H1 (cell line): Measurements from ENCODE around the gene SMIM24. TPM values are rescaled to one million over a fixed set of nuclear protein-coding genes. Genes with fewer than 3 reads are reported as not detected.

Experiments used
- CTCF ChIA-PET: fragments of 300-600 bp; sonication (Branson Sonifier 250); formaldehyde crosslinking; loops from one replicate; lab custom pipeline; 2021; ENCODE audit not compliant: partially characterized antibody; lab: Charles Lee
- POLR2A ChIA-PET: fragments of 300-600 bp; sonication (Branson Sonifier 250); formaldehyde crosslinking; loops from one replicate; lab custom pipeline; 2021; ENCODE audit warnings: inconsistent platforms; ENCODE audit not compliant: partially characterized antibody; lab: Charles Lee
- DNase-seq, 2 experiments: peaks; one replicate each; pipeline versions ENCODE4 v3.0.0 to v3.0.0-alpha.2; 2010 to 2022; ENCODE audit warnings: low spot score in 2 of 2, low read depth in 1 of 2, mixed read lengths in 1 of 2
- FAIRE-seq: peaks from 2 replicates; lab custom pipeline; 2011; peaks lifted over from hg19 to GRCh38; lab: Jason Lieb, UNC
- H2AFZ ChIP-seq: 2 replicates; pipeline ENCODE4 v1.8.1; 2012; ENCODE audit warnings: low read length, inconsistent platforms
- H2AK5ac ChIP-seq: 2 replicates; pipeline ENCODE4 v1.6.1; 2013; ENCODE audit warnings: low read depth, low read length
- H2BK120ac ChIP-seq: replicated peaks from 2 replicates; pipeline ENCODE3; 2013; ENCODE audit warnings: low read depth, low read length, inconsistent platforms
- H2BK12ac ChIP-seq: 2 replicates; pipeline ENCODE4 v1.6.1; 2013; ENCODE audit warnings: low read depth, low read length
- H2BK15ac ChIP-seq: 2 replicates; pipeline ENCODE4 v1.6.1; 2013; ENCODE audit warnings: low read length
- H2BK20ac ChIP-seq: 2 replicates; pipeline ENCODE4 v1.6.1; 2013; ENCODE audit warnings: low read length
- H2BK5ac ChIP-seq: 2 replicates; pipeline ENCODE4 v1.6.1; 2013; ENCODE audit warnings: low read depth, low read length
- H3K14ac ChIP-seq: 2 replicates; pipeline ENCODE4 v1.6.1; 2013; ENCODE audit warnings: inconsistent platforms; ENCODE audit not compliant: insufficient read length
- H3K18ac ChIP-seq: 2 replicates; pipeline ENCODE4 v1.6.1; 2013; ENCODE audit warnings: low read length; ENCODE audit errors: extremely low read depth
- H3K23ac ChIP-seq: 2 replicates; pipeline ENCODE4 v1.6.1; 2013; ENCODE audit warnings: inconsistent platforms; ENCODE audit not compliant: insufficient read length
- H3K23me2 ChIP-seq: 2 replicates; pipeline ENCODE4 v1.6.1; 2013; ENCODE audit warnings: low read depth, low read length
- H3K27ac ChIP-seq: 2 replicates; pipeline ENCODE4 v1.6.1; 2011; ENCODE audit warnings: low read depth, low read length, inconsistent platforms
- H3K27me3 ChIP-seq, 4 experiments: replicated peaks in 1 of 4; 1 replicate in 1 of 4; 2 replicates in 3 of 4; pipeline versions ENCODE4 v1.6.1 to v1.8.1; 2011 to 2013; ENCODE audit warnings: low read length in 3 of 4, mild to moderate bottlenecking in 3 of 4, inconsistent platforms in 2 of 4, mixed read lengths in 2 of 4, moderate library complexity in 1 of 4; ENCODE audit not compliant: control insufficient read depth in 3 of 4, insufficient read depth in 3 of 4; ENCODE audit errors: extremely low read depth in 1 of 4
- H3K36me3 ChIP-seq, 4 experiments: 2 replicates each; pipeline versions ENCODE4 v1.6.1 to v1.8.1; 2011 to 2013; ENCODE audit warnings: mild to moderate bottlenecking in 4 of 4, low read length in 3 of 4, moderate library complexity in 2 of 4, control low read depth in 1 of 4, inconsistent platforms in 1 of 4; ENCODE audit not compliant: insufficient read depth in 4 of 4, control insufficient read depth in 2 of 4
- H3K4ac ChIP-seq: replicated peaks from 2 replicates; pipeline ENCODE3; 2013; ENCODE audit warnings: low read length, low read depth, mixed read lengths, inconsistent platforms; ENCODE audit not compliant: insufficient read length
- H3K4me1 ChIP-seq, 4 experiments: replicated peaks in 1 of 4; 1 replicate in 1 of 4; 2 replicates in 3 of 4; pipeline versions ENCODE4 v1.6.1 to v1.8.1; 2011 to 2013; ENCODE audit warnings: low read length in 3 of 4, inconsistent platforms in 2 of 4, mixed read lengths in 1 of 4; ENCODE audit not compliant: insufficient read depth in 4 of 4, control insufficient read depth in 3 of 4
- H3K4me2 ChIP-seq, 2 experiments: 2 replicates each; pipeline versions ENCODE4 v1.6.1 to v1.8.1; 2011 to 2013; ENCODE audit warnings: low read depth in 2 of 2, low read length in 2 of 2, control low read depth in 1 of 2, inconsistent platforms in 1 of 2, mild to moderate bottlenecking in 1 of 2; ENCODE audit not compliant: insufficient read depth in 1 of 2
- H3K4me3 ChIP-seq, 4 experiments: fragments of 200-600, 300-600 bp in 1 of 4; sonication (generic), shearing (Covaris generic), sonication (Bioruptor Twin) in 1 of 4; 2 replicates each; pipeline versions ENCODE4 v1.5.1 to v1.8.1; 2011 to 2016; ENCODE audit warnings: low read length in 4 of 4, low read depth in 3 of 4, control low read depth in 2 of 4, inconsistent platforms in 2 of 4, mild to moderate bottlenecking in 2 of 4, mixed read lengths in 1 of 4, moderate library complexity in 1 of 4; ENCODE audit not compliant: insufficient read depth in 2 of 4; ENCODE audit errors: extremely low read depth in 1 of 4
- H3K56ac ChIP-seq: replicated peaks from 2 replicates; pipeline ENCODE3; 2013; ENCODE audit warnings: low read depth, mild to moderate bottlenecking, mixed read lengths, low read length, inconsistent platforms; ENCODE audit not compliant: insufficient read length
- H3K79me1 ChIP-seq: 2 replicates; pipeline ENCODE4 v1.6.1; 2013; ENCODE audit warnings: low read depth, low read length, control low read depth
- H3K79me2 ChIP-seq, 2 experiments: 2 replicates each; pipeline versions ENCODE4 v1.6.1 to v1.8.1; 2012 to 2013; ENCODE audit warnings: low read length in 2 of 2, mild to moderate bottlenecking in 2 of 2, inconsistent platforms in 1 of 2; ENCODE audit not compliant: insufficient read depth in 2 of 2, control insufficient read depth in 1 of 2
- H3K9ac ChIP-seq, 4 experiments: replicated peaks in 1 of 4; 1 replicate in 1 of 4; 2 replicates in 3 of 4; pipeline versions ENCODE4 v1.6.1 to v1.8.1; 2011 to 2013; ENCODE audit warnings: low read depth in 3 of 4, low read length in 3 of 4, control low read depth in 2 of 4, mild to moderate bottlenecking in 2 of 4, moderate library complexity in 2 of 4, inconsistent platforms in 1 of 4; ENCODE audit errors: extremely low read depth in 1 of 4
- H3K9me3 ChIP-seq, 2 experiments: 2 replicates each; pipeline versions ENCODE4 v1.6.1 to v1.8.1; 2012 to 2013; ENCODE audit warnings: mild to moderate bottlenecking in 2 of 2, moderate library complexity in 2 of 2, control low read depth in 1 of 2, inconsistent platforms in 1 of 2, low read depth in 1 of 2, low read length in 1 of 2, mixed read lengths in 1 of 2; ENCODE audit not compliant: insufficient read depth in 2 of 2
- H4K20me1 ChIP-seq, 2 experiments: replicated peaks in 1 of 2; 2 replicates each; pipeline versions ENCODE3 to v1.8.1; 2011 to 2013; ENCODE audit warnings: inconsistent platforms in 2 of 2, low read length in 2 of 2, mild to moderate bottlenecking in 1 of 2; ENCODE audit not compliant: insufficient read depth in 2 of 2, control insufficient read depth in 1 of 2
- H4K5ac ChIP-seq: 2 replicates; pipeline ENCODE4 v1.6.1; 2013; ENCODE audit warnings: low read length, low read depth, mixed read lengths, inconsistent platforms; ENCODE audit not compliant: insufficient read length
- H4K8ac ChIP-seq: 2 replicates; pipeline ENCODE4 v1.8.0; 2013; ENCODE audit warnings: mild to moderate bottlenecking, moderate library complexity, low read length, inconsistent platforms; ENCODE audit not compliant: insufficient read depth; ENCODE audit errors: extremely low read depth
- H4K91ac ChIP-seq: replicated peaks from 2 replicates; pipeline ENCODE3; 2013; ENCODE audit warnings: low read length, mixed read lengths, inconsistent platforms; ENCODE audit not compliant: insufficient read length
- JUND ChIP-seq: IDR thresholded peaks from 2 replicates; pipeline ENCODE4 v1.6.1; 2011; ENCODE audit warnings: mild to moderate bottlenecking, improper control_type of control experiment, low read length
- KDM1A ChIP-seq: fragments of 200-600, 300-600 bp; sonication (generic); IDR thresholded peaks from 2 replicates; pipeline ENCODE4 v1.7.1; 2016; ENCODE audit warnings: mild to moderate bottlenecking, low read length, borderline replicate concordance
- KDM5A ChIP-seq: fragments of 200-600 bp; IDR thresholded peaks from 2 replicates; pipeline ENCODE4 v1.7.1; 2012; ENCODE audit warnings: mild to moderate bottlenecking, low read length, inconsistent platforms, mixed read lengths
- POLR2AphosphoS5 ChIP-seq: IDR thresholded peaks from 2 replicates; pipeline ENCODE4 v1.6.1; 2011; ENCODE audit warnings: low read depth, low read length
- WGBS, 2 experiments: shearing (Covaris generic) in 1 of 2; methylation state at CpG; one replicate each; pipeline versions ENCODE4 v1.1.6 to v1.1.7; 2013 to 2015; ENCODE audit warnings: low lambda C conversion rate in 2 of 2, mixed read lengths in 2 of 2, inconsistent platforms in 1 of 2, low coverage in 1 of 2, missing lambda C conversion rate in 1 of 2; ENCODE audit not compliant: insufficient replicate concordance in 2 of 2, insufficient coverage in 1 of 2, insufficient read length in 1 of 2; ENCODE audit errors: extremely low coverage in 1 of 2, missing lambda C conversion rate in 1 of 2; 5-methylcytosine and 5-hydroxymethylcytosine counted together
- long read RNA-seq, 2 experiments: library from RNA in 1 of 2; library from capped mRNA in 1 of 2; stranded (forward); transcript quantifications; one replicate each; pipeline ENCODE4 v2.0.0, GENCODE V29; 2021; ENCODE audit warnings: inconsistent platforms in 1 of 2
- polyA minus RNA-seq, 3 experiments: library from RNA; depleted of rRNA, polyadenylated mRNA; stranded (reverse); fragments of >200 nt; gene quantifications; 1 replicate in 2 of 3; 2 replicates in 1 of 3; pipeline ENCODE4 v1.2.3, GENCODE V29; 2011
- polyA plus RNA-seq, 7 experiments: library from polyadenylated mRNA; depleted of rRNA in 3 of 7; stranded (reverse) in 5 of 7; unstranded in 2 of 7; fragments of >200 nt in 5 of 7; fragments of 200-250 nt in 2 of 7; gene quantifications; 1 replicate in 5 of 7; 2 replicates in 1 of 7; 4 replicates in 1 of 7; pipeline versions ENCODE4 v1.2.1 to v1.2.3, GENCODE V29; 2011 to 2013; ENCODE audit warnings: missing spikeins in 2 of 7, mixed read lengths in 2 of 7
- total RNA-seq: library from RNA; stranded (reverse); fragmentation: NEBNext Ultra II Directional; extraction: Animal tissue kit (Norgen Biotek cat#: 25700); gene quantifications from 2 replicates; pipeline ENCODE4 v1.2.1, GENCODE V29; 2021

Gene SMIM24
- total RNA-seq, result 3.3 and 3.8 TPM in 2 replicates
- polyA plus RNA-seq (2011; rRNA removed), result 4.5 and 7.4 TPM in 2 replicates
- 8.6 TPM for polyA plus RNA-seq (2011; cell fraction: cytosol; rRNA removed)
- 5.1 TPM for polyA plus RNA-seq (2011; cell fraction: nucleus; rRNA removed)
- 5.1 to 7.6 TPM (median 7.3 TPM) in 4 replicates for polyA plus RNA-seq (2012, experiment 1 of 2)
- polyA plus RNA-seq (2012, experiment 2 of 2), result 9.2 TPM
- 9.3 TPM for polyA plus RNA-seq (2013, experiment 1 of 2)
- 8.5 TPM for polyA plus RNA-seq (2013, experiment 2 of 2)
- 1.1 and 3.4 TPM in 2 replicates for polyA minus RNA-seq (2011; rRNA and poly(A)+ RNA removed)
- polyA minus RNA-seq (2011; cell fraction: cytosol; rRNA and poly(A)+ RNA removed), result not detected
- 2.8 TPM for polyA minus RNA-seq (2011; cell fraction: nucleus; rRNA and poly(A)+ RNA removed)
- long read RNA-seq, experiment 1, partial matches to known transcripts, result 0 of 2 reads
- long read RNA-seq, experiment 1, other reads (novel, unspliced or antisense), result 0 of 2 reads
- long read RNA-seq, experiment 2, partial matches to known transcripts, result 0 of 2 reads
- long read RNA-seq, experiment 2, other reads (novel, unspliced or antisense), result 1 of 2 reads

DNA sequence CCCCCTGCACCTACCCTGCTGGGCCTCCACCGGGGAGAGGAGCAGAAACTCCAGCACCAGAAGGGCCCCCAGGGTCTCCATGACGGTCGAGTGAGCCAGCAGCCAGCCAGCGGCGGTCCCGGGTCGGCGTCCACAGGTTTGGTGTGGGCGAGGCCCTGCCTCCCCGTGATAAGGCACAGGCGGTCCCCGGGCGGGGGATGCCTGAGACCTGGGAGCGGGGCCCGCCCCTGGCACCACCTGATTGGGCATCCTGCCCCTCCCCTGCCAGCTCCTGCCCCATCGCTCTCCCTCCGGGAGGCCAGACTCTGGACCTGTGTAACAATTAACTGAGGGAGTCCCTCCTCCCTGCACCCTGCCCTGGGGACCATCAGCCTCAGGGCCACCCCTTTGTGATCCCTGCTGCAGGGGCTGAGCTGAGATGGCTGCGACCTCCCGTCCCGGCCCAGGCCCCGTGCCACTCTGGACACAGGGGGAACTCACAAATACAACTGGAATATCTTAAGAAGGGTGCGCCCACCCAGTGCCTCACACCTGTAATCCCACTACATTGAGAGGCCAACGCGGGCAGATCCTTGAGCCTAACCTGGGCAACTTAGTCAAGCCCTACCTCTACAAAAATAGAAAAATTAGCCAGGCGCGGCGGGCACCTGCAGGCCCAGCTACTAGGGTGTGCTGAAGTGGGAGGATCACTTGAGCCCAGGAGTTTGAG lies at the start of gene SMIM24:
Gene SMIM24, minus strand, starts transcription at position 143 of the 709 bp plus-strand sequence. Its CDS starts 62 bp downstream, at position 81.
- no peak within 1 kb of the TSS for H4K8ac ChIP-seq
- H4K5ac ChIP-seq, result no peak within 1 kb of the TSS
- no peak within 1 kb of the TSS for H3K23ac ChIP-seq
- no peak within 1 kb of the TSS for H3K9ac ChIP-seq
- peak within 1 kb of the TSS; percentile 24 to 46 for H3K4me2 ChIP-seq
- peak within 1 kb of the TSS; percentile 29; the same call in 1 of the 2 replicates for H2BK15ac ChIP-seq
- no peak within 1 kb of the TSS for H2AK5ac ChIP-seq
- POLR2A ChIA-PET, result interaction anchor here (0.6 to 3.0 kb wide), 4 partner anchors 9 to 186 kb away, joined by 3 to 18 read pairs (median 4); partner anchors contain the start of gene DOHH
- H3K27me3 ChIP-seq, result 0 out of 7 replicates have a peak, but pooled peaks cover 0 to 4% (median under 1%) of the 10 kb centered on the region in 4 experiments
- H2BK120ac ChIP-seq, result no peak within 1 kb of the TSS
- no peaks in the 10 kb centered on the region for H3K79me1 ChIP-seq
- peak in 1 of 2 experiments; percentile 53 for DNase-seq
- CTCF ChIA-PET, result interaction anchor here (0.8 to 8.4 kb wide), 7 partner anchors 9 to 405 kb away, joined by 3 to 97 read pairs (median 4); no protein-coding TSS in a partner anchor
- peak within 1 kb of the TSS in 2 of 4 experiments; percentile 9 to 41; a peak in 3 of 8 replicates for H3K4me3 ChIP-seq
- H3K56ac ChIP-seq, result no peak within 1 kb of the TSS
- no peaks in the 10 kb centered on the region for H3K36me3 ChIP-seq
- peaks cover 17% of the 10 kb centered on the region; the same call in 1 of the 2 replicates for H3K23me2 ChIP-seq
- no peak within 1 kb of the TSS for H2AFZ ChIP-seq
- H2BK20ac ChIP-seq, result peak within 1 kb of the TSS; percentile 9; the same call in 1 of the 2 replicates
- no peak for TF ChIP-seq JUND
- TF ChIP-seq POLR2AphosphoS5, result no peak
- TF ChIP-seq KDM1A, result no peak
- no peak for TF ChIP-seq KDM5A
- H3K27ac ChIP-seq, result no peak within 1 kb of the TSS
- H3K79me2 ChIP-seq, result no peaks in the 10 kb centered on the region
- H3K18ac ChIP-seq, result peak within 1 kb of the TSS; percentile 48
- peaks cover 0 to 7% (median 5%) of the 10 kb centered on the region in 4 experiments; a peak in 6 of 7 replicates for H3K4me1 ChIP-seq
- no peak within 1 kb of the TSS for H3K4ac ChIP-seq
- no peak within 1 kb of the TSS; the same call in 1 of the 2 replicates for H2BK12ac ChIP-seq
- no peaks in the 10 kb centered on the region for H3K9me3 ChIP-seq
- no peak within 1 kb of the TSS for H3K14ac ChIP-seq
- peak within 1 kb of the TSS; percentile 80 for H4K91ac ChIP-seq
- WGBS, 2 experiments, result 83% methylated on average over 26 of the region's 27 CpGs; no CpG with 5 or more reads in 1 of the 2 experiments
- H2BK5ac ChIP-seq, result no peak within 1 kb of the TSS
- H4K20me1 ChIP-seq, result peaks cover 0 to 7% of the 10 kb centered on the region in 2 experiments
- no peak for FAIRE-seq
